Stimulated activated naive CD4-positive, alpha-beta T cell treated with Interleukin-2 at 50 U/mL for 16 hours (primary cell): ENCODE measurements around the gene CEP170.
A peak's percentile ranks its signal among the peaks of the same experiment; 100 is the strongest.
"Not testable (repeated sequence)": the region's sequence is repeated elsewhere in the genome, so short reads cannot be mapped to it uniquely, and the experiment has no call there.

Source experiments
- DNase-seq: peaks from one replicate; lab custom pipeline; 2025; lab: John Stamatoyannopoulos, UW

CEP170 gene

DNA sequence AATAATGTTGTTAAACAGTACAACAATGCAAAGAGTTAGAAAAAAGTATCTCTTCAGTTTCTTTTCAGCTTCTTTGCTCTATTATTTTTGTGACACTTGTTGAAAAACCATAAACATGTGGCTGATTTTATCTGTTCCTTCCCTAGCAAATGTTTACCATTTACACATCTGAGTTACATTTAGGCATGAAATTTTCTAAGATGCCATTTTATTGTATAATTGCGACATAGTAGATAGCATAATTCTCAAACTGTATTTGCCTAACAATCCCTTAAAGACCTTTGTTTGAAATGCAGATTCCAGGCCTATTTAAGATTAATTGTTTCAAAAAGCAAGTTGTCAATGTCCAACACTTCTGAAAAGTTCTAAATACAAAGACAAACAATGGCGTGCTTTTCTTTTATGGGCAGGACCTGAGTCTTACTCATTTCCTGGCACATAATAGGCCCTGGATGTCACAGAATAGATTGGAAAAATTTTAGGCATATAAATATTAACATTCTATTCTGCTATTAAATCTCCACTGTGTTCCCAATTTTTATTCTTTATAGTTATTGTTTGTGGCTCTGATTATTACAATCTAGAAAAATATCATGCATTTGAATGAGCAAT is 81.2 kb downstream of the CEP170 start:
- not testable (repeated sequence) for DNase-seq

DNA sequence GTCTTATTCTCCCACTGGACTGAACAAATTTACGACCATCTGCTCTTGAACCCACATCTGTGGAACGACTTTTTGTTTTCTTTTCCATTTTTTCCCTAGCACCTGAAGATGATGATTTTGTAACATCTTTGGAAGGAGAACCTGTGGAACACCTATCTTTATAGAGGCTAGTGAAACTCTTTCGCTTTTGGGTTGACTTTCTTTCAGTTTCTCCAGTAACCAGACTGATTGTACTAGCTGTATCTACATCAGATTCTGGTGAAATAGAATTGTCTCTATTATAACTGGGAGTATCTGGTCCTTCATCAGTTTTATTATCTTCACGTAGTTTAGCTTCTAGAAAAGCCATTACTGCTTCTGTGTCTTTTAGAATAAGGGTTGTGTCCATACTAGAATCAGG is 90.2 kb downstream of the CEP170 start:
- not testable (repeated sequence) for DNase-seq

DNA sequence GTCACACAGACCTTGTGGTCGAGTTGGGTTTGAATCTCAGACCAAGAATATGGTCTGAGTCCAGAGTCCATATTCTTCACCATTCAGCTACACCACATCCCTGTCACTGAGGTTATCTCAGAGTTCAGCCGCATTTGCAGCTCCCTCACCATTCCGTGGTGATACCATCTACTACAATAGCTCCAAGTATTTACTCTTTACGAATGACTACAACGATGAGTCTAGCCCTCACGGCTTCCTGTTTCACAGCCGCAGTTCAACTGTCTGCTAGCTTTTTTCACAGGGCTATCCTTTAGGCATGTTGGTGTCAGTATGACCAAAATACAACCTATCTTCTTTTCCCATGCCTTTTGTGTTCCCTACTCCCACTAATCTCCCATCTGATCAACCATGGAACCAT is 104.2 kb downstream of the CEP170 start:
- not testable (repeated sequence) for DNase-seq

DNA sequence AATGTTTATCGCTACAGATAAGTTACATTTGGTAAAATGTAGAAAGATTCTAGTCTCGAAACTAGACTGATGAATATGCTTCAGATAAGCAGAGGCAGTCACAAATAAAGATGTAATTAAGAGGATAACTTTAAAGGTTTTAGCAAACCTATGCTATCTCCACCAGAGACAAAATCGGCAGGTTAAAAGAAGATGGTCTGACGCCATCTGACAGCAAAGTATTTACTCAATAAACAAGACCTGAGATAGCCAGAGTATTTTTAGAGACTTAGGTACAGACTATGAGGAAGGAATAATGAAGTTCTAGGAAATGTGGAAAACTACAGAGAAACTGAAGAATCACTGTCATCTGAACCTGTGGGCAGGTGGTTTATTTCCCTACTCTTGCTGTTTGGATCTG is 106.0 kb downstream of the CEP170 start:
- DNase-seq: not testable (repeated sequence)

DNA sequence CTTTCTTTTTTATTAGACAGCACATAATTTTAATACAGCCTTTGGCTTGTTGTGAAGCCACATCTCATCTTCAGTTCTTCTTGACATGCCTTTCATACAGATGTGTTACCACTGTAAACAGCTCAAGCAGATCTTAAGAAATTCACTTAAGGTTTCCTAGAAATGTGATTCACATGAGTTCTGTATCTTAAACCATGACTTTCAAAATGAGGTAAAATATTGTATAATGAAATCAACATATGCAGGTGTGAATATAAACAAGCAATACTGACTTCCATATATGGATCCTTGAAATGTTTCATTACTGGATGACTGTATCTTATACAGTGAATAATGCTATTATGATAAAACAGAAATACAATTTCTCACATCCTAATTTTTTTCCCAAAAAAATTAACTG is 107.7 kb downstream of the CEP170 start:
- DNase-seq: not testable (repeated sequence)

DNA sequence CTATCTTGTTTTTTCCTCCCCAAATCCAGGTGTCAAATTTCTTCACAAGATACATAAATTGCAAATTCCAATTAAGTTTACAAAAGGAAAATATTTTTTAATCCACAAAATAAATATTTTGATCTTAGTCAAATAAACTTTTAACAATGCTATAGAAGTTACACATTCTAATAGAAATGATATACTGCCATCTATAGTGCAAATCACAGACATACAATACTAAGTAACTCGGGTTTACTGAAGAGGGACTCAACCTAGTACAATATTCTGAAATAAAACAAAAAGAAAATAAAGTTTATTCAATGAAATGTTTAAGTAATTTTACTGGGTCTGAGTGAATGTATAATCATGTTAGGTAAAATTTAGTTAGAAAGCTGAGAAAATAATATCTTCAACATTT is 114.6 kb downstream of the CEP170 start:
- DNase-seq: not testable (repeated sequence)

DNA sequence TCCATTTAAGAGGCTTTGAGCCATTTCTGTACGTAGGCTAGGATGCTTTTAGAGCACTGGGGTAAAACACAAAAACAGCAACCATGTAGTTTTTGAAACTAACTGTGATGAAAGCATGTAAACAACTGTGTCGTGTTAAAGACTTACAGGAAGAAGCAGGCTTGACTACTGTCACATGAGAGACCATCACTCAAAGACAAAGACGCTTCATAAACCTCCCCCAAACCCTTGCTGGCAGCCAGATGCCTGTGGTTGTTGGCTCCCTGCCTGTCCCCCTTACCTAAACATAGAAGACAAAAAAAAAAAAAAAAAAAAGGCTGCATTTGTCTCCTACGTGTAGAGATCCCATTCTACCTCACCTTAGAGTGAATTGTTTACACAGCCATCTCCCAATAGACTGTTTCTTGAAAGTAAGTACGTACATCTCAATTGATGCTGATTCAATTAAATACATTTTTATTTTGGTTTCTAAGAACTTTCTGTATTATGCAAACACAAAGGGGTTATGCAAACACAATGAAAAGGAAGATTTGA is 132.1 kb downstream of the CEP170 start:
- DNase-seq: not testable (repeated sequence)

DNA sequence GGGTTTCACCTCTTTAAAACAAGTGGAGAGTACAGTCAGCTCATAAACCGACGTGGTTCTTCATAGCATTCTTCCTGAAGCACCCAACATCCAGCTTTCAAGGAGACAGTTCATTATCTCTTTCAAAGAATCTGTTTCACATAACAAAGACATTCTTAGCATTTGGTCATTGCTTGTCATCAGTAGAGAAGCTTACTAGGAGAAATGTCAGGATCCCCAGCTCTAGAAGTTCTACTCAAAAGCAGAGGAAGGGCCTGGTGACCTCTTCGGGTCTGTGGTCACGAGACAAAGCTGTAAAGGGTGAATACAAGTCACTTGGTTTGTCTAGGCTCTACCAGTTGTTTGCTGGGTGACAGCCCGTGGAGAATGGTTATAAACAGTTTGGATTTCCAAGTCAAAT is 133.1 kb downstream of the CEP170 start:
- not testable (repeated sequence) for DNase-seq

DNA sequence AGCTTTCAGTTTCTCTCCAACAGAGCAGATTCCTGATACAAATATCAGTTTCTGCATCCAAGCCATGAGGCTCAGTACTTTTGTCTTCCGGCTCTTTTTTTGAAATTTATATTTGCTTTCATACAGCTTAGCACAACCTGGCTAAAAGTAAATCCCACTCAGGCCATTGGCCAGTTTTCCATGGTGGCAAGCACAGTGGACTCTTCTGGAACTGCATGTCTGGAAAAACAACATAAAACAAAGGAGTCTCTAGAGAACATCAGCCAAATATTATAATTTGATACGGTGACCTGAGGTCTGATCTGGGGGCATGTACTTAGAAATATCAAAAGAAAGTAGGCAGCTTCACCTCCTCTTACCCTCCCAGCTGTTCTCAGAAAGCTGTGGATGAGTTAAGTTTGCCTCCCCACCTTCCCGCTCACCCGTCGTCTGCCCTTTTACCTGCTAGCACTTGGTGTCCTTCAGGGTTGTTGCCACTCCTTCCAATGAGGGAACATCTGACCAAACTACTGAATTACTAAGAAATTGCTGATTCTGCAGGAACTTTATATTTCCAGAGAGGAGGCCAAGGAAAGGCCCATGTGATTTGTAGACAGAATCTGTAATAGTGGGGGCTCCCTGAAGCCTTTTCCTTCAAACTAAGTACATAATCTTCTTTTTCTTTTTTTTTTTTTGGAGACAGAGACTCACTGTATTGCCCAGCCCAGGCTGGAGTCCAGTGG is 136.3 kb downstream of the CEP170 start:
- not testable (repeated sequence) for DNase-seq

DNA sequence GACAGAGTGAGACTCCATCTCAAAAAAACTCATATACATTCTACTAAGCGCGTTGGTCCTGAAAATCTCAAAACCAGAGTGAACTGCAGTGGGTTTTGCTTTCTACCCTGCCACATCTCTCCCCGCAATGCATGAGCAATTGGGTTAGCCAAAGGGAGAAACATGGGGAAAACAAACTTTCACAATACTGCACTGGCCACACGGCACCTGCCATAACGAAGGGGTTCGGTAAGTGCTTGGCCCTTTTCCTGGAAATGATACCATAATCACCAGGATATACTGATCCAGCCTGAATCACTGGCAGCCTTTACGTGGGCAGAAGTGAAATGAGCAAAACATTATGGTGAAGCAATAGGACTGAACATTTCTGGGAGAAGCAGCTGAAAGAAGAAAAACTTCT is 138.9 kb downstream of the CEP170 start:
- not testable (repeated sequence) for DNase-seq

DNA sequence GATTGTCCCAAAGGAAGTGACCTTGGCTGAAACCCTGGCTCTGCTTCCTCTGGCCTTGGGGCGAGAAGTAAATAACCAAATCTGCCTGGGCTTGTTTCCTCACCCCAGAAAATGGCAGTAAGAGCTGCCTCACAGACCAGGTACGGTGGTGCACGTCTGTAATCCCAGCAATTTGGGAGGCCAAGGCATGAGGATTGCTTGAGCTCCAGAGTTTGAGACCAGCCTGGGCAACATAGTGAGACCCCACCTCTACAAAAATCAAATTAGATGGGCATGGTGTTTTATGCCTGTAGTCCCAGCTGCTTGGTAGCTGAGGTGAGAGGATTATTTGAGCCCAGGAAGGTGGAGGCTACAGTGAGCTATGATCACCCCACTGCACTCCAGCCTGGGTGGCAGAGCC is 140.3 kb downstream of the CEP170 start:
- not testable (repeated sequence) for DNase-seq

DNA sequence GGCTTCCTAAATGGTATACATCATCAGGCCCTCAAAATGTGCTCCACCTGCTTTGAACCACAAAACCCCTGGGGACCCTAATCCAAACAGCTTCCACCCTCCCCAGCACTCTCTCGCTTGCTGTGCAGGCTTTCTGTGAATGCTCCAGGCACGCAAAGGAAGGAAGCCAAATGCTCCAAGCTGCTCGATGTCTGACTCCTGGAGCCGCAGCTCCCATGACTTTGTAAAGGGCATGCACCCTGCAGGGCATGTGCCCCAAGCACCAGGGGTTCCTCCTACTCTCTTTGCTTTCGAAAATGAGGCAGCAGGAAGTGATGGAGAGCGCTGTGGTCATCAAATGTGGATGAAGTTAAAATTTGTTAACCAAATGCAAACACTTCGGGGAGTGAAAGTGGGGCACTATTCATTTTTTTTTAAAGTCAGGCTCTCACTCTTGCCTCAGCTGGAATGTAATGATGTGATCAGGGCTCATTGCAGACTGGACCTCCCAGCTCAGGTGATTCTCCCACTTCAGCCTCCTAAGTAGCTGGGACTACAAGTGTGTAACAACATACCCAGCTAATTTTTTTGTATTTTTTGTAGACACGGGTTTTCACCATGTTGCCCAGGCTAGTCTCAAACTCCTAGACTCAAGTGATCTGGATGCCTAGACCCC is 140.9 kb downstream of the CEP170 start:
- DNase-seq: not testable (repeated sequence)

DNA sequence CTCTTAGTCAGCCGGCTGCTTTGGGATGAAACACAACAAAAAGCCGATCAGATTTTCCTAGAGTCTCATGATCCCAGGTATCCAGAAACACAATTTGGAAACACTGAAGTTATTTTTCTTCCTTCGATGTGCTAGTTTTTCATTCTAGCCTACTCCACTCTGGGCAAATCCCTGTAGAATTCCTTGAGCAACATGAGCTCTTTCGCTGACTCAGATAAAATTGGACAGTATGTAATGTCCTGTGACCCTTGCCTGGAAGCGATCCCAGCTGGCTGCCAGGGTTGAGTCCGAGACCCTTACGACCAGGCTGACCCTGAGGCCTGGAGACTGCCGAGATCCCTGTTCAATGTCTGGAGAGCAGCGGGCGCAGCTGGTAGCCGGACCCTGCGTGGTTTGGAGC is 147.9 kb downstream of the CEP170 start:
- not testable (repeated sequence) for DNase-seq

DNA sequence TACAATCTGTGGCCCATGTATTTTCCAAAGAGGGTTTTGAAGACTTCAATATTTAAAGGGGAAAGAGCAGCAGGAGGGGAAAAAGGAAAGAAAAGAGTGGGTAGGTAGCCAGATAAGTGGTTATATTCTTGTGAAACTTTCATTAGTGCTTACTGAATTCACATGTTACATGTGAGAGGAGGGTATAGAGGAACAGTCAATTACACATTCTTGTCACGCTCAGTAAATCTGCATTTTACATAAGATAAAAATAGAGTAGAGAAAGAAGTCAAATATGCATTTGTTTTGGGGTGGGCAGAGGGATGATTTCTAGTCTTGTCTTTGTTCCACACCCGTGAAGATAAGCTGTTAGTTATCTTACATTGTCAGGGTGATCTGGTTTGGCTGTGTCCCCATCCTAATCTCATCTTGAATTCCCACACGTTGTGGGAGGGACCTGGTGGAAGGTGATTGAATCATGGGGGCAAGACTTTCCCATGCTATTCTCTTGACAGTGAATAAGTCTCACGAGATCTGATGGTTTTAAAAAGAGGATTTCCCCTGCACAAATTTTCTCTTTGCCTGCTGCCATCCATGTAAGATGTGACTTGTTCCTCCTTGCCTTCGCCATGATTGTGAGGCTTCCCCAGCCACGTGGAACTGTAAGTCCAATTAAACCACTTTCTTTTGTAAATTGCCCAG is 149.3 kb downstream of the CEP170 start:
- DNase-seq: not testable (repeated sequence)

DNA sequence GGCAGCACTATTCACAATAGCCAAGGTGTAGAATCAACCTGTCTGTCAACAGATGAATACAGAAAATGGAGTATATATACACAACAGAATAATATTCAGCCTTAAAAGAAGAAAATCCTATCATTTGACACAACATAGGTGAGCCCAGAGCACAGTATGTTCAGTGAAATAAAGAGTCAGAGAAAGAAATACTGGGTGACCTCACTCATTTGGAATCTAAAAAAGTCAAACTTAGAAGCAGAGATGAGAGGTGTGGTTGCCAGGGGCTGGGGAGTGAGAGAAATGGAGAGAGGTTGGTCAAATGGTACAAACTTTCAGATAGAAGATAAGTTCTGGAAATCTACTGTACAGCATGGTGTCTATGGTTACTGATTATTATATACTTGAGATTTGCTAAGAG is 150.0 kb downstream of the CEP170 start:
- not testable (repeated sequence) for DNase-seq

DNA sequence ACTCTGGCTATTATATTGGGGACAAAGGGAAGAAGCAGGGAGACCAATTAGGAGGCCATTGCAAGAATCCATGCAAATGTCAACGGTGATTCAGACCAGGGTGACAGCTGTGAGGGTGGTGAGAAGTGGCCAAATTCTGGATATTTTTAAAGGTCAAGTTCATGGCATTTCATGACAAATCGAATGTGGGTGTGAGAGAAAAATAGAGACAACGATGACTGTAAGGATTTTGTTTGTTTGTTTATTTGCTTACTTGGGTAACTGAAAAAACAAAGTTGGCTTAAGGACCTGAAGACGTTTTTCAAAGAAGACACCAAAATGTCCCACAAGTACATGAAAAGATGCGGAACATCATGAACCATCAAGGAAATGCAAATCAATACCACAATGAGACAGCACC is 150.6 kb downstream of the CEP170 start:
- DNase-seq: not testable (repeated sequence)

DNA sequence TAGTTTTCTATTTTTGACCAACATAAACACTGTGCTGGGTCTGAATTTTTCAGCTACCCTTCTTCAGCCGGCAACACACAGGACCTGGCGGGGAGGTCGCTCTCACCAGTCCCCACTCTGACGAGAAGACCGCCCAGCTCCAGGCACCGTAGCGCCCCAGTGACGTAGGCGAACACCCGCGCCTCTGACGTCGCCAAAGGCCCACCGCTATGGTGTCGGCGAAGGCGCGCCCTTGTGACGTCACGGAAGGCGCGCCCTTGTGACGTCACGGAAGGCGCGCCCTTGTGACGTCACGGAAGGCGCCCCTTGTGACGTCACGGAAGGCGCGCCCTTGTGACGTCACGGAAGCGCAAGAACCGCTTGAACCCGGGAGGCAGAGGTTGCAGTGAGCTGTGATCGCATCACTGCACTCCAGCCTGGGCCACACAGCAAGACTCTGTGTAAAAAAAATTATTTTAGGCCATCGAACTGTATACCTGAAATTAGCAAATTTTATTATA is 153.5 kb downstream of the CEP170 start:
- DNase-seq: peak; percentile 31

DNA sequence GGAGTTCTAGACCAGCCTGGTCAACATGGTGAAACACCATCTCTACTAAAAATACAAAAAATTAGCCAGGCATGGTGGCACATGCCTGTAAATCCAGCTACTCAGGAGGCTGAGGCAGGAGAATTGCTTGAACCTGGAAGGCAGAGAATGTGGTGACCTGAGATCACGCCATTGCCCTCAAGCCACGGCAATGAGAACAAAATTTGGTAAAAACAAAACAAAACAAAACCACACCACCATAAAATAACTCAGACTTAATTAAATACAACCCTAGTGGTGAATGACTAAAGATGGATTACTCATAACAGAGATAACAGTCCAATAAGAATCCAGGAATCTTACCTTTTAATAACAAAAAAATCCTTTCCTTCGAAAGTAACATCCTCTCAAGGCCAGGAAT is 167.7 kb downstream of the CEP170 start:
- DNase-seq: not testable (repeated sequence)
